Retinal pigment epithelial cell (primary cell): Measurements from ENCODE around the gene IPPK.

Experiments used
- DNase-seq: peaks from one replicate; pipeline ENCODE4 v3.0.0-alpha.2; 2010; ENCODE audit warnings: low read depth
- H3K4me3 ChIP-seq: 2 replicates; pipeline ENCODE4 v1.5.1; 2011; ENCODE audit warnings: mild to moderate bottlenecking, low read length, control low read depth, moderate library complexity
- TF ChIP-seq, protein P1 (sequence below): conservative IDR thresholded peaks from 2 replicates; pipeline ENCODE4 v1.5.1; 2011; ENCODE audit warnings: low read depth, low read length, control low read depth, inconsistent platforms

The IPPK gene

DNA sequence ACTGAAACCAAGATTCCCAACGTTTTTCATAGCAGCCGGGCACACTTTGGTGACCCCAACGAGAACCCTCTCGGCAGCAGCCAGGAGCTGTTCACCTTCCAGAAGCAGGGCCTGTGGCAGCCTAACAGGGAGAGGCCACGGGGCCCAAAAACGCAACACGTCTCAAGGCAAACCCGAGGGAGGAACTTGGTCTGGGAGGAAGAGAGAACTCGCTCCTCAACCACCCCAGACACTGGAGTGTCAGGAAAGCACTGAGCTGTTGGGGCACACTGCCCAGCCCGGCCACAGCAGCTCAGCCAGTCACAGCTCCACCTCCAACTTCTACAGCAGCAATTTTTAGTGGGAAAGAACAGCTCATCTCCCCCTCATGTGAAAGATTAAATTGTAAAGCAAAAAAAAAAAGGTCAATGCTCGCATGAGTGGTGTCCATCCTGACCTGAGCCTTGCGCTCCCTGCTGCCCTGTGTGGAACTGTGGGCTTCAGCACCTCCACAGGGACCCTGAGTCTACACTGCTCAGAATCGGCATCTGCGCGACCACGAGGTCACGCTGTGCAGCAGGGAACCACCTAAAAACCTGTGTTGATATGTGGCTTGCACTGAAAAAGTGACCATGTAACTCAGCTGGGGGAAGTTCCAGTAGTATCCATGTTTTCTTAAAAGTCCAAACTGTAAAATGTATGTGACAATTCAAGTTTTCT is 55.0 kb downstream of the IPPK start:
- TF ChIP-seq, protein P1, sequence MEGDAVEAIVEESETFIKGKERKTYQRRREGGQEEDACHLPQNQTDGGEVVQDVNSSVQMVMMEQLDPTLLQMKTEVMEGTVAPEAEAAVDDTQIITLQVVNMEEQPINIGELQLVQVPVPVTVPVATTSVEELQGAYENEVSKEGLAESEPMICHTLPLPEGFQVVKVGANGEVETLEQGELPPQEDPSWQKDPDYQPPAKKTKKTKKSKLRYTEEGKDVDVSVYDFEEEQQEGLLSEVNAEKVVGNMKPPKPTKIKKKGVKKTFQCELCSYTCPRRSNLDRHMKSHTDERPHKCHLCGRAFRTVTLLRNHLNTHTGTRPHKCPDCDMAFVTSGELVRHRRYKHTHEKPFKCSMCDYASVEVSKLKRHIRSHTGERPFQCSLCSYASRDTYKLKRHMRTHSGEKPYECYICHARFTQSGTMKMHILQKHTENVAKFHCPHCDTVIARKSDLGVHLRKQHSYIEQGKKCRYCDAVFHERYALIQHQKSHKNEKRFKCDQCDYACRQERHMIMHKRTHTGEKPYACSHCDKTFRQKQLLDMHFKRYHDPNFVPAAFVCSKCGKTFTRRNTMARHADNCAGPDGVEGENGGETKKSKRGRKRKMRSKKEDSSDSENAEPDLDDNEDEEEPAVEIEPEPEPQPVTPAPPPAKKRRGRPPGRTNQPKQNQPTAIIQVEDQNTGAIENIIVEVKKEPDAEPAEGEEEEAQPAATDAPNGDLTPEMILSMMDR: no peak
- H3K4me3 ChIP-seq: no peak overlapping the region
- no peak for DNase-seq

DNA sequence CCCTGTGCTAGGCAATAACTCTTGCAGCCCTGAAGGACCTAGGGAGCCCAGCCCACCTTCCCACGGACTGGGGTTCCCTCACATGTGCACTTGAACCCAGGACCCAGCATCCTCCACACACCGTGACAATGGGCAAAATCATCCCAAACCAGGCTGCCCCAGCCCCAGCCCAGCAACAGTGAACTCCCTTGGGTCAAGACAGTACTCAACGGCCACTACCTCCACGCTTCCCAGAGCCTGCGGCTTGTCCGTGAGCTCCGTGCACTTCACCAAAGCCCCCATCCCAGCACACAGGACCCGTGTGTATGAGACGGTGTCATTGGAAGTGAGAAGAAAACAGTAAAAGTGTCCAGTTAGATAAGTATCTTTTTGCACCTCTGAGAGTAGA is 55.8 kb downstream of the IPPK start:
- DNase-seq: no peak
- H3K4me3 ChIP-seq: no peak overlapping the region
- TF ChIP-seq, protein P1: no peak

DNA sequence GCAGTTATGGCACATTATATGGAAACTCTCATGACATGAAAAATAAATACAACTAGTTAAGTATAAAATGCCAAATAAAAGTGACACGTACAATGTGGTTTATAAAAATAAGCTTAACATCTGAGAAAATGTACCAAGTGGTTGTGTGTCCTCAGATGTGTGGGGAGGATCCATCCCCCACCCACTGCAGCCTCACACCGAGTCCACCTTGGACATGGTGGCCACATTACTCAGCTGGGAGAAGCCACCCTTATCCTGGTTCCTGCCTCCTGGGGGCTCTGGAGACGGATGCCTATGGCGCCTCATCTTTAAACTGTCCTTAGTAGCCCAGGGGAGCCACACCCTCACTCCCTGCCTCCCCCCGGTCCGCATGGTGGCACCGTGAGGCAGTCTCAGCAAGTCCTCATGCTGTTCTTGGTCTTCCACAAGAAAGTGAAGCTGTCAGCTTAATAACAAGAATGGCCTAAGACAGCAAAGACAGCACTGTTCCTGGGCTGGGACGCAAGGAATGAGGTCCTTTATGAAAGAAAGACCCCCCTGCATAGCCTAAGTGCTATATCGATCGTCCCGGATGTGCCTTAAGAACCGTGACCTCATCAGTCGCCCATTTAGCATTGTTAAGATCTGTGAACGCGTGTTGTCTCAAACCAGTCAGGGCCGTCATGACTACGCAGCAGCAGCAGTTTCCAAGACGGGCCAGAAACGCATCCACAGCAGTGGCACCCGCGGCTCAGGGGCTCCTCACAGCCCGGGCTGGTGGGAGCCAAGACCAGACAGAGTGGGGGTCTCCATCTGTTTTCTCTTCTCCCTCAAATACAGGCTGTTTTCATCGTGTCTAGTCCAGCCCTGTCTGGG is 56.4 kb downstream of the IPPK start:
- TF ChIP-seq, protein P1: no peak
- no peak for DNase-seq
- H3K4me3 ChIP-seq: no peak overlapping the region

DNA sequence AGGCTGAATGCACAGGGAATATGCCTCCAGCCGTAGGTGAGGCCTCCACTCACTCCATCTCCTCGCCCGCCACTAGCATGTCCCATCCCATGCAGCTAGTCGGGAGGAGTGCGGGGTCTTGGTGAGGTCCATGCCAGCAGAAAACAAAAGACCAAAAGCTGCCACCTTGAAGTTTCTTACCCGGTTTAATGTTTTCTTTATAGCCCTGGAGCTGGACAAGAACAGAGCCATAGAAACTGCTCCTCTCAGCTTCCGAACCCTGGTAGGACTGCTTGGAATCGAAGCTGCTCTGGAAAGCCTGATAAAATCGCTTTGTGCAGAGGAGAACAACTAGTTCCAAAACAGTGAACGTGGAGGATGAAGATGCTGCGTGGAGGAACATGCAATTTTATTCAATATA is 57.1 kb downstream of the IPPK start:
- no peak for DNase-seq
- TF ChIP-seq, protein P1: no peak
- H3K4me3 ChIP-seq: no peak overlapping the region

DNA sequence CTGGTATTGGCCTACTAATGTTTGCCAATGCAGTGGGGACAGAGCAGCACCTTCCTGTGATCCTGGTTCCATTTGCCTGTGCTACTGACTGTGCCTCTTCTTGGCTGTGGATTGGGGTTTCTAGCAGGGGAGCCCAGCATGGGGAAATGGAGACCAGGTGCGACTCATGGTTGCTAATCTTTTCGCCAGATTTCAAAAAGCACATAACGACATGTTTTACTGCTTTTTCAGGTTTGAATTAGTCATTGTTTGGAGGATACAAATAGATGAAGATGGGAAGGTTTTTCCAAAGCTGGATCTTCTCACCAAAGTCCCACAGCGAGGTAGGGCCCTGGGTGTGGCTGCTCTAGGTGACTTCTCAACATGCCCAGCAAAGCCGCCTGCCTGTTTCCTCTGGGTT is 57.6 kb downstream of the IPPK start:
- H3K4me3 ChIP-seq: no peak overlapping the region
- TF ChIP-seq, protein P1: no peak
- DNase-seq: no peak

DNA sequence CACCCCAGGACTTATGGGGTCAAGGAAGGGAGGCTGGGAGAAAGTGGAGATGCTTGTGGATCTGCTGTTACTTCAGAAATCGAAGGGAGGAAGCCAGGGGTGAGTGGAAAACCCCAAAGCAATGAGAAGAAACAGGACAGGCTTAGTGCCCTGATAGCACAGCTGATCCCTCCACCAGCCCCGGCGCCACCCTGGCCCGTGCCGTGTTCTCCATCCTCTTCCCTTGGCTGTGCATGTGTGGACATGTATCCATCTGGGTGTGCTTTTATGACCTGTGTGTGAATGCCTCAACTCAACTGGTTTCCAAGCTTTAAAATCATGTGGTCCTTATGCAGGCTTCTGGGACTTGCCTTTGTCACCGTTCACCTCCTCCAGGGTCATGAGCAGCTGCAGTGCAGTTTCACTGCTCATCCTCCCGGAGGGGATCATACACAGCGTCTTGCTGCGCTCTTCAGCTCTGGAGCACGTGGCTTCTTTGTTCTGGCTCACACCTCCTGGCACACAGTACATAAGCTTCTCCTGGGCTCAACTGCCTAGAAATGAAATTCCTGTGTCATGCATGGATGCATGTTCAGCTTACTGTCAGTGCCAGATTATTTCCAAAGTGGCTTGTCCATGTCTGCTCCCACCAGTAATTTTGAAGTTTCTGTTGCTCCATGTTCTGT is 58.2 kb downstream of the IPPK start:
- H3K4me3 ChIP-seq: no peak overlapping the region
- DNase-seq: no peak
- TF ChIP-seq, protein P1: no peak
